ENCODE data around the gene JMJD7. TPM values are rescaled to one million over a fixed set of nuclear protein-coding genes. Genes with fewer than 3 reads are reported as not detected.

The JMJD7 gene
- total RNA-seq, 1 donor from 2014 or later = 3.6 TPM

GRCh38 chr15:41798607-41799487 lies 29.0 kb upstream of the JMJD7 start:
- DNase-seq (ENCODE audit: extremely low read depth, low read depth, low spot score) = no peak

- DNase-seq (ENCODE audit: extremely low read depth, low read depth, low spot score) = no peak
These were observed 28.4 kb upstream of the JMJD7 start for GRCh38 chr15:41799488-41799805.

- no peak for DNase-seq (ENCODE audit: extremely low read depth, low read depth, low spot score)
These were observed 26.7 kb upstream of the JMJD7 start for GRCh38 chr15:41801185-41801584.

DNA sequence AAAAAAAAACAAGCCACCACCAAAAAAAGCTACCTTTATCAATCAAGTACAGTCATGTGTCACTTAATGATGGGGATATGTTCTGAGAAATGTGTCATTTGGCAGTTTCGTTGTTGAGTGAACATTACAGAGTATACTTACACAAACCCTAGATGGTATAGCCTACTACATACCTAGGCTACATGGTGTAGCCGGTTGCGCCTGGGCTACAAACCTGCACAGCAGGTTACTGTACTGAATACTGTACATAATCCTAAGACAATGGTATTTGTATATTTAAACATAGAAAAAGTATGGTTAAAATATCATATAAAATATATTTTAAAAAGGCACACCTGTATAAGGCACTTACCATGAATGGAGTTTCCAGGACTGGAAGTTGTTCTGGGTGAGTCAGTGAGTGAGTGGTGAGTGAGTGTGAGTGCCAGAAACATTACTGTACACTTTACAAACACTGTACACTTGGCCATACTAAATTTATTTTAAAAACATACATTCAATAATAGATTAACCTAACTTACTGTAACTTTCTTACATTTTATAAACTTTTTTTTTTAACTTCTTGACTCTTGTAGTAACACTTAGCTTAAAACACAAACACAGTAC lies 25.9 kb upstream of the JMJD7 start:
- no peak for DNase-seq (ENCODE audit: extremely low read depth, low read depth, low spot score)

DNA sequence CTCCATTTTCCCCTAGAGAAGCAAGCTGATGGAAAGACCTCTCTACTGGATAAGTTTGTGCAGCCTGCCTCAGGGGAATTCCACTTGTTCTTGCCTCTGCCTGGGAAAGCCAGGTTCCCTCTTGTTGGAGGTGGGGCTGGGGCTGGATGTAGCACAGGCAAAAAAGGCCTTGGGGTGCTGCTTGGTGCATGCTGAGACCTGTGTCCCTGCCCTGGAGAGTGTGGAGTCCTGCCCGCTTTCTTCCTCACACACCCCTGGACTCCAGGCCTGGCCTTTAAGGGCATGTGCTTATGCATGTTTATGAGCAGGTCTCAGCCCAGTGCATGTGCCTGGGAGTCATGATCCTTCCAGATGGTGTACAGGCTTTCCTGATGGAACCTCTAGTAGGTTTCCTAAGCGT lies 23.5 kb upstream of the JMJD7 start:
- no peak for DNase-seq (ENCODE audit: extremely low read depth, low read depth, low spot score)

- DNase-seq (ENCODE audit: extremely low read depth, low read depth, low spot score) = no peak
These were observed 22.8 kb upstream of the JMJD7 start for GRCh38 chr15:41804916-41805666.

DNA sequence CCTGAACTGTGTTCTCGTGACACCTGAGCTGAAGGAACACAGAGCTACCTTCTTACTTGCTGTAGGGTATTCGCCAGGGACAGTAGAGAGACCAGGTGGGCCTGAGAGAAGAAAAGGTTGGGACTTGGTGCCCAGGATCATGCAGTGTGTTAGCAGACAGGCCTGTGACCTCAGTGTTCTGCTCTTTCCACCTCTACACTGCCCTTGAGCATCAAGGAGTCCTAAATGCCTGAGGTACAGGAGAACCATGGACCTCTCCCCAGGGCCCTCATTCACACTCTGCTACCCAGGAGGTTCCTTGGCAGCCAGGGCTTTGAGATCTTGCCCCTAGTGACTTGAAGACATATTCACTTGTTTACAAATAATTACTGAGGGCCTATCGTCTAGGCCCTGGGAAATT lies 22.2 kb upstream of the JMJD7 start:
- DNase-seq (ENCODE audit: extremely low read depth, low read depth, low spot score) = no peak

GRCh38 chr15:41806291-41807181 lies 21.4 kb upstream of the JMJD7 start:
- no peak for DNase-seq (ENCODE audit: extremely low read depth, low read depth, low spot score)

GRCh38 chr15:41809121-41809520 lies 18.8 kb upstream of the JMJD7 start:
- DNase-seq (ENCODE audit: extremely low read depth, low read depth, low spot score) = no peak

GRCh38 chr15:41809526-41810220 lies 18.2 kb upstream of the JMJD7 start:
- DNase-seq (ENCODE audit: extremely low read depth, low read depth, low spot score) = no peak

DNA sequence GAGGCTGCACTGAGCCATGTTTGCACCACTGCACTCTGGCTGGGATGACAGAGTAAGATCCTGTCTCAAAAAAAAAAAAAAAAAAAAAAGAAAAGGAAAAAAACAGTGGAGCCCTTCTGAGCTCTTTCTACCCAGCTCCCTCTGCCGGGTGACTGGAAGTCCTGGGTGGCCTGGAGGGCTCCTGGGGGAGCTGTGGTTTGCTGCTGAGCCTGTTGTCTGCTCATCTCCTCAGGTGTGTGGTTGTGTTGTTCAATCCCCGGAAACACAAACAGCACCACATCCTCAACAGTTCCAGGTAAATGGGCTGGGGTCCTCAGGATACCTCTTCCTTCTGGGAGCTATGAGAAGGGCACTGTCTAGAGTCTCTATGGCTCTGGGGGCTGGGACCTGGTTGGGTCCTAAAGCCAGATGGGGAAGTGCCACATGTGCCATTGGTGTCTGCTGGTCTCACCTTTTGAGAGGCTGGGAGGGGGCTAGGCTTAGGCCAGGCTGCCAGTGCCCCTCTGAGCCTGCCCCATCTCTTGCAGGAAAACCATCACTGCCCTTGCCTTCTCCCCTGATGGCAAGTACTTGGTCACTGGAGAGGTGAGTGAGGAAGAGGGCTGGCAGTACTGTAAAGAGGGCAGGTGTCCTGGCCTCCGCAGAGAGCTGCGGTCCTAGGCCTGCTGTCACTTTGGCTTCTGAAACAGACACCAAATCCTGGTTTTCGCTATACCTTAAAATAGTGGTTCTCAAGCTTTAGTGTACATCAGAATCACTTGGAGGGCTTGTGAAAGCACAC lies 17.1 kb upstream of the JMJD7 start:
- DNase-seq (ENCODE audit: extremely low read depth, low read depth, low spot score) = no peak

- DNase-seq (ENCODE audit: extremely low read depth, low read depth, low spot score) = no peak
These were observed 16.3 kb upstream of the JMJD7 start for GRCh38 chr15:41811432-41812195.

GRCh38 chr15:41812820-41813375 lies 15.0 kb upstream of the JMJD7 start:
- DNase-seq (ENCODE audit: extremely low read depth, low read depth, low spot score) = no peak

- DNase-seq (ENCODE audit: extremely low read depth, low read depth, low spot score) = no peak
These were observed 14.5 kb upstream of the JMJD7 start for GRCh38 chr15:41813426-41813825.

DNA sequence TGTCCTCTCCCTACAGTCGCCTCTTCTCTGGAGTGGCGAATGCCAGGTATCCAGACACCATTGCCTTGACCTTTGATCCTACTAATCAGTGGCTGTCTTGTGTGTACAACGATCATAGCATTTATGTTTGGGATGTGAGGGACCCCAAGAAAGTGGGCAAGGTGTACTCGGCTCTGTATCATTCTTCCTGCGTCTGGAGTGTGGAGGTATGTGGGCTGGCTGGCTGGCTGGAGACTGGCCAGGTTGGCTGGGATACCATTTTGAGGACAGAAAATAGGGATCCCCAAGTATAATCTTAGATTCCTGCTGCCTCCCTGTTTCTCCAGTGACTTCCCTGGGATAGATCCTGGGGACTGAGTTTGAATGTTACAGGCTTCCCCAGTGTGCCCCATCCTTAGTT lies 13.4 kb upstream of the JMJD7 start:
- DNase-seq (ENCODE audit: extremely low read depth, low read depth, low spot score) = no peak

- DNase-seq (ENCODE audit: extremely low read depth, low read depth, low spot score) = no peak
These were observed 11.1 kb upstream of the JMJD7 start for GRCh38 chr15:41816788-41817187.

DNA sequence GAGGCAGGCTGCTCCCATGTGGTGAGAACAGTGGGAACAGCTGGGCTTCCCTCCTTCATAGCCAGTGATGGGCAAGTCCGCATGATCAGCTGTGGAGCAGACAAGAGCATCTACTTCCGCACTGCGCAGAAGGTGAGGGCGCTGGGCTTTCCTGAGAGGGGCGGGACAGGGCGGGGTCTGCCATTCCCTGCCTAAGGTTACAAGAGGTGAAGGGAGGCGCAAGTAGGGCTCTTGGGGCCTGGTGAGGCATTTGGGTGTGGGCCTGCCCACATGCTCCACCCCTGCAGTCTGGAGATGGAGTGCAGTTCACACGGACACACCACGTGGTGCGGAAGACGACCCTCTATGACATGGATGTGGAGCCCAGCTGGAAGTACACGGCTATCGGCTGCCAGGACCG lies 10.6 kb upstream of the JMJD7 start:
- no peak for DNase-seq (ENCODE audit: extremely low read depth, low read depth, low spot score)

- DNase-seq (ENCODE audit: extremely low read depth, low read depth, low spot score) = no peak
These were observed 10.1 kb upstream of the JMJD7 start for GRCh38 chr15:41817781-41818180.

Measured in glomerular endothelial cell (primary cell).